HepG2 (cell line): ENCODE measurements around the gene LEMD2. TPM values are rescaled to one million over a fixed set of nuclear protein-coding genes. Genes with fewer than 3 reads are reported as not detected.

Experiments
- ASH2L ChIP-seq: fragments of 300-600, 200-600 bp; sonication (generic); IDR thresholded peaks from 2 replicates; pipeline ENCODE4 v1.7.0; 2017; ENCODE audit warnings: low read depth, mild to moderate bottlenecking, moderate library complexity, mixed read lengths, low read length; ENCODE audit not compliant: insufficient read length
- GTF2F1 ChIP-seq: fragments of 150-350 bp; IDR thresholded peaks from 2 replicates; pipeline ENCODE4 v1.6.1; 2014; ENCODE audit warnings: low read length
- HNRNPK ChIP-seq: fragments of 200-400 bp; formaldehyde crosslinking; IDR thresholded peaks from 2 replicates; pipeline ENCODE4 v1.6.1; 2018; ENCODE audit warnings: low read length, low read depth, moderate library complexity, mild to moderate bottlenecking; ENCODE audit not compliant: poor library complexity, severe bottlenecking
- MYC ChIP-seq: sonication (generic); formaldehyde crosslinking; IDR thresholded peaks from 2 replicates; pipeline ENCODE4 v1.9.0; 2021; ENCODE audit warnings: missing genetic modification reagents, borderline replicate concordance
- REL ChIP-seq: sonication (generic); formaldehyde crosslinking; conservative IDR thresholded peaks from 2 replicates; pipeline ENCODE4 v1.8.0; 2022; ENCODE audit warnings: mild to moderate bottlenecking, missing genetic modification reagents, moderate library complexity
- RNF2 ChIP-seq: fragments of 450-650 bp; conservative IDR thresholded peaks from 2 replicates; pipeline ENCODE4 v1.6.1; 2016; ENCODE audit warnings: low read depth
- ZBTB21 ChIP-seq: sonication (generic); formaldehyde crosslinking; IDR thresholded peaks from 2 replicates; pipeline ENCODE4 v1.4.0; 2020; ENCODE audit warnings: missing genetic modification reagents
- ZNF430 ChIP-seq: sonication (generic); formaldehyde crosslinking; IDR thresholded peaks from 2 replicates; pipeline ENCODE4 v1.9.0; 2021; ENCODE audit warnings: mild to moderate bottlenecking, missing genetic modification reagents
- ZNF530 ChIP-seq: sonication (generic); formaldehyde crosslinking; IDR thresholded peaks from 2 replicates; pipeline ENCODE4 v1.5.0; 2020; ENCODE audit warnings: low read depth, mild to moderate bottlenecking, missing genetic modification reagents
- ZNF546 ChIP-seq: sonication (generic); formaldehyde crosslinking; conservative IDR thresholded peaks from 2 replicates; pipeline ENCODE4 v1.8.1; 2023; ENCODE audit warnings: mild to moderate bottlenecking, missing genetic modification reagents
- ZNF557 ChIP-seq: sonication (generic); formaldehyde crosslinking; IDR thresholded peaks from 2 replicates; pipeline ENCODE4 v1.4.0; 2020; ENCODE audit warnings: missing genetic modification reagents
- ZNF816 ChIP-seq: sonication (generic); formaldehyde crosslinking; IDR thresholded peaks from 2 replicates; pipeline ENCODE4 v1.8.0; 2022; ENCODE audit warnings: missing genetic modification reagents, mild to moderate bottlenecking, borderline replicate concordance
- ZNF891 ChIP-seq: sonication (generic); formaldehyde crosslinking; IDR thresholded peaks from 2 replicates; pipeline ENCODE4 v1.5.0; 2020; ENCODE audit warnings: mild to moderate bottlenecking, missing genetic modification reagents
- polyA plus RNA-seq, 8 experiments: library from polyadenylated mRNA; depleted of rRNA in 3 of 8; stranded (reverse) in 7 of 8; unstranded in 1 of 8; fragments of >200 nt; fragmentation: Illumina TruSeq in 4 of 8; extraction: Trizol in 4 of 8; gene quantifications; 2 replicates each; pipeline versions ENCODE4 v1.2.1 to v1.2.3, GENCODE V29; 2011 to 2016; ENCODE audit warnings: low read depth in 4 of 8, missing spikeins in 1 of 8, mixed read lengths in 1 of 8; ENCODE audit not compliant: insufficient read depth in 1 of 8
- total RNA-seq, 5 experiments: library from RNA; depleted of rRNA; stranded (reverse); fragments of >200 nt; fragmentation: Illumina TruSeq; extraction: Trizol; gene quantifications; 2 replicates each; pipeline ENCODE4 v1.2.3, GENCODE V29; 2016; ENCODE audit warnings: low read depth in 1 of 5
- TF ChIP-seq, protein P1 (sequence below): sonication (generic); formaldehyde crosslinking; IDR thresholded peaks from 2 replicates; pipeline ENCODE4 v1.8.1; 2023; ENCODE audit warnings: mild to moderate bottlenecking, moderate library complexity, missing genetic modification reagents
- TF ChIP-seq, protein P2 (sequence below): sonication (generic); formaldehyde crosslinking; IDR thresholded peaks from 2 replicates; pipeline ENCODE4 v1.4.0; 2020; ENCODE audit warnings: missing genetic modification reagents
- TF ChIP-seq, protein P3 (sequence below): sonication (generic); formaldehyde crosslinking; IDR thresholded peaks from 2 replicates; pipeline ENCODE4 v1.5.0; 2020; ENCODE audit warnings: mild to moderate bottlenecking, missing genetic modification reagents, borderline replicate concordance
- TF ChIP-seq, protein P4 (sequence below): sonication (generic); formaldehyde crosslinking; IDR thresholded peaks from 2 replicates; pipeline ENCODE4 v1.5.0; 2020; ENCODE audit warnings: mild to moderate bottlenecking, missing genetic modification reagents, moderate library complexity
- TF ChIP-seq, protein P5 (sequence below): sonication (generic); formaldehyde crosslinking; IDR thresholded peaks from 2 replicates; pipeline ENCODE4 v1.4.0; 2020; ENCODE audit warnings: missing genetic modification reagents

The LEMD2 gene
- total and polyA plus RNA-seq, 2 of the 13 experiments (the other 11 are each of a cell fraction or from before 2014, with no cell fraction given), result 45.2 to 62.9 TPM

DNA sequence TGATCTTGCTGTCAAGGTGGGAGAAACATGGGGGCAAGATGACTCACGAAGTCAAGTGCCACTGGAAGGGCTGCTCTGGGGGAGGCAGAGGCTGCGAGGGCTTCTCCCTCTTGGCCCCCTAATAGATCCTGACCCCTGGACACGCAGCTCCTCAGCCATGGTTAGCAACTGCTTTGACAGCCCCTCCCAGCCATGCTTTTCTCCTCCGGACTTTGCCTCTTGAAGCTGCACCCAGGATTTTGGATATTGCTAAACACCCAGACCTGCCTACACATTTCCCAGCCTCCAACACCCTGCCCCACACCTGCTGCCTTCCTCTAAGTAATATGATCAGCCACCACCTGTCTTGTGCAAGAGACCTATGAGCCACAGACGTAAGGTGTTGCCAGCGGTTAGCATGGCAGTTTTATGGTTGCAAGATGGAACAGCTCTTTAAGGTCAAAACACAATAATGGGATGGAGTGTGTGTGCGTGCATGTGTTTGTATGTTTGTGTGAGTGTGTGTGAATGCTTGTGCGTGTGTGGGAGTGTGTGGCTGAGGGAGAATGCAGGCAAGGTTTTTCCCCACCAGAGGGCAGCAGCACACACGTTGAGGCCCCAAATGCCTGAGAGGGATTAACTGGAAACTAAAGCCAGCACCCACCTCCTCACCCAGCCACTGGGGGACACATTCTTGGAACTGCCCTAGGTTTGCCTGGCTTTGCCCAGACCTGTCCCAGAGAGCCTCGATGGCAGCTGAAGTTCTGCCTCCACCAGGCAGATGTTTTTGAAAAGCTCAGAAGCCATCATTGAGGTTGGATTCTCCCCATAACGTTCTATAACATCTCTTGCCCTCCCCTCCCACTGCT is 44.7 kb downstream of the LEMD2 start (continued):
- TF ChIP-seq, protein P1, sequence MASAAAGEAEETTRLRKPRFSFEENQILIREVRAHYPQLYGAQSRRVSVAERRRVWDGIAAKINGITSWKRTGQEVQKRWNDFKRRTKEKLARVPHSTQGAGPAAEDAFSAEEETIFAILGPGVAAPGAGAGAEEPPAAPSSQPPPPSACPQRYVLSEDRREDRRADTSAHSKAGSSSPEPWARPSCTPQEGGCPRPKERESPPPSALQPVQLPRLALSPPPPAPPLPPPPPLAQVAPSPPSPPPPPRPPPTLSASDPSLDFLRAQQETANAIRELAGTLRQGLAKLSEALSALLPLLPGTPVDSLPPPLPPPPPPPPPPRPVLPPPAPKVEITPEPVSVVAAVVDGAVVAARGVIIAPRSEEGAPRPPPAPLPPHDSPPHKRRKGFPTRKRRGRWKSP (CRISPR knock-in tag), result no peak
- TF ChIP-seq ZNF546 (CRISPR knock-in tag), result no peak
- TF ChIP-seq GTF2F1, result no peak
- TF ChIP-seq ZNF430 (CRISPR knock-in tag), result no peak
- TF ChIP-seq, protein P2, sequence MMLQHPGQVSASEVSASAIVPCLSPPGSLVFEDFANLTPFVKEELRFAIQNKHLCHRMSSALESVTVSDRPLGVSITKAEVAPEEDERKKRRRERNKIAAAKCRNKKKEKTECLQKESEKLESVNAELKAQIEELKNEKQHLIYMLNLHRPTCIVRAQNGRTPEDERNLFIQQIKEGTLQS (CRISPR knock-in tag), result 0 out of 2 replicates have a peak, but pooled peaks have one; percentile 49
- no peak for TF ChIP-seq ZBTB21 (CRISPR knock-in tag)
- TF ChIP-seq ZNF557 (CRISPR knock-in tag), result no peak
- TF ChIP-seq, protein P3, sequence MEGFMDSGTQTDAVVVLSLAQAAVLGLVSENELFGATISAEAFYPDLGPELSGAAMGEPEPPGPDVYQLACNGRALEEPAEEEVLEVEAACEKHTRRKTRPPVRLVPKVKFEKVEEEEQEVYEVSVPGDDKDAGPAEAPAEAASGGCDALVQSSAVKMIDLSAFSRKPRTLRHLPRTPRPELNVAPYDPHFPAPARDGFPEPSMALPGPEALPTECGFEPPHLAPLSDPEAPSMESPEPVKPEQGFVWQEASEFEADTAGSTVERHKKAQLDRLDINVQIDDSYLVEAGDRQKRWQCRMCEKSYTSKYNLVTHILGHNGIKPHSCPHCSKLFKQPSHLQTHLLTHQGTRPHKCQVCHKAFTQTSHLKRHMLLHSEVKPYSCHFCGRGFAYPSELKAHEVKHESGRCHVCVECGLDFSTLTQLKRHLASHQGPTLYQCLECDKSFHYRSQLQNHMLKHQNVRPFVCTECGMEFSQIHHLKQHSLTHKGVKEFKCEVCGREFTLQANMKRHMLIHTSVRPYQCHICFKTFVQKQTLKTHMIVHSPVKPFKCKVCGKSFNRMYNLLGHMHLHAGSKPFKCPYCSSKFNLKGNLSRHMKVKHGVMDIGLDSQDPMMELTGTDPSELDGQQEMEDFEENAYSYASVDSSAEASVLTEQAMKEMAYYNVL, result no peak
- no peak for TF ChIP-seq MYC (CRISPR knock-in tag)
- TF ChIP-seq ASH2L, result no peak
- TF ChIP-seq, protein P4, sequence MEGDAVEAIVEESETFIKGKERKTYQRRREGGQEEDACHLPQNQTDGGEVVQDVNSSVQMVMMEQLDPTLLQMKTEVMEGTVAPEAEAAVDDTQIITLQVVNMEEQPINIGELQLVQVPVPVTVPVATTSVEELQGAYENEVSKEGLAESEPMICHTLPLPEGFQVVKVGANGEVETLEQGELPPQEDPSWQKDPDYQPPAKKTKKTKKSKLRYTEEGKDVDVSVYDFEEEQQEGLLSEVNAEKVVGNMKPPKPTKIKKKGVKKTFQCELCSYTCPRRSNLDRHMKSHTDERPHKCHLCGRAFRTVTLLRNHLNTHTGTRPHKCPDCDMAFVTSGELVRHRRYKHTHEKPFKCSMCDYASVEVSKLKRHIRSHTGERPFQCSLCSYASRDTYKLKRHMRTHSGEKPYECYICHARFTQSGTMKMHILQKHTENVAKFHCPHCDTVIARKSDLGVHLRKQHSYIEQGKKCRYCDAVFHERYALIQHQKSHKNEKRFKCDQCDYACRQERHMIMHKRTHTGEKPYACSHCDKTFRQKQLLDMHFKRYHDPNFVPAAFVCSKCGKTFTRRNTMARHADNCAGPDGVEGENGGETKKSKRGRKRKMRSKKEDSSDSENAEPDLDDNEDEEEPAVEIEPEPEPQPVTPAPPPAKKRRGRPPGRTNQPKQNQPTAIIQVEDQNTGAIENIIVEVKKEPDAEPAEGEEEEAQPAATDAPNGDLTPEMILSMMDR (CRISPR knock-in tag), result peak; percentile 98
- TF ChIP-seq REL (CRISPR knock-in tag), result no peak
- TF ChIP-seq ZNF530, result no peak
- no peak for TF ChIP-seq ZNF816 (CRISPR knock-in tag)
- TF ChIP-seq RNF2, result no peak
- no peak for TF ChIP-seq ZNF891
- TF ChIP-seq, protein P5, sequence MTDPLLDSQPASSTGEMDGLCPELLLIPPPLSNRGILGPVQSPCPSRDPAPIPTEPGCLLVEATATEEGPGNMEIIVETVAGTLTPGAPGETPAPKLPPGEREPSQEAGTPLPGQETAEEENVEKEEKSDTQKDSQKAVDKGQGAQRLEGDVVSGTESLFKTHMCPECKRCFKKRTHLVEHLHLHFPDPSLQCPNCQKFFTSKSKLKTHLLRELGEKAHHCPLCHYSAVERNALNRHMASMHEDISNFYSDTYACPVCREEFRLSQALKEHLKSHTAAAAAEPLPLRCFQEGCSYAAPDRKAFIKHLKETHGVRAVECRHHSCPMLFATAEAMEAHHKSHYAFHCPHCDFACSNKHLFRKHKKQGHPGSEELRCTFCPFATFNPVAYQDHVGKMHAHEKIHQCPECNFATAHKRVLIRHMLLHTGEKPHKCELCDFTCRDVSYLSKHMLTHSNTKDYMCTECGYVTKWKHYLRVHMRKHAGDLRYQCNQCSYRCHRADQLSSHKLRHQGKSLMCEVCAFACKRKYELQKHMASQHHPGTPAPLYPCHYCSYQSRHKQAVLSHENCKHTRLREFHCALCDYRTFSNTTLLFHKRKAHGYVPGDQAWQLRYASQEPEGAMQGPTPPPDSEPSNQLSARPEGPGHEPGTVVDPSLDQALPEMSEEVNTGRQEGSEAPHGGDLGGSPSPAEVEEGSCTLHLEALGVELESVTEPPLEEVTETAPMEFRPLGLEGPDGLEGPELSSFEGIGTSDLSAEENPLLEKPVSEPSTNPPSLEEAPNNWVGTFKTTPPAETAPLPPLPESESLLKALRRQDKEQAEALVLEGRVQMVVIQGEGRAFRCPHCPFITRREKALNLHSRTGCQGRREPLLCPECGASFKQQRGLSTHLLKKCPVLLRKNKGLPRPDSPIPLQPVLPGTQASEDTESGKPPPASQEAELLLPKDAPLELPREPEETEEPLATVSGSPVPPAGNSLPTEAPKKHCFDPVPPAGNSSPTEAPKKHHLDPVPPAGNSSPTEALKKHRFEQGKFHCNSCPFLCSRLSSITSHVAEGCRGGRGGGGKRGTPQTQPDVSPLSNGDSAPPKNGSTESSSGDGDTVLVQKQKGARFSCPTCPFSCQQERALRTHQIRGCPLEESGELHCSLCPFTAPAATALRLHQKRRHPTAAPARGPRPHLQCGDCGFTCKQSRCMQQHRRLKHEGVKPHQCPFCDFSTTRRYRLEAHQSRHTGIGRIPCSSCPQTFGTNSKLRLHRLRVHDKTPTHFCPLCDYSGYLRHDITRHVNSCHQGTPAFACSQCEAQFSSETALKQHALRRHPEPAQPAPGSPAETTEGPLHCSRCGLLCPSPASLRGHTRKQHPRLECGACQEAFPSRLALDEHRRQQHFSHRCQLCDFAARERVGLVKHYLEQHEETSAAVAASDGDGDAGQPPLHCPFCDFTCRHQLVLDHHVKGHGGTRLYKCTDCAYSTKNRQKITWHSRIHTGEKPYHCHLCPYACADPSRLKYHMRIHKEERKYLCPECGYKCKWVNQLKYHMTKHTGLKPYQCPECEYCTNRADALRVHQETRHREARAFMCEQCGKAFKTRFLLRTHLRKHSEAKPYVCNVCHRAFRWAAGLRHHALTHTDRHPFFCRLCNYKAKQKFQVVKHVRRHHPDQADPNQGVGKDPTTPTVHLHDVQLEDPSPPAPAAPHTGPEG (CRISPR knock-in tag), result no peak
- no peak for TF ChIP-seq HNRNPK
